GM18517 (cell line): ENCODE measurements around the gene TIE1.

Experiments used
- ATAC-seq: cut with Tn5 transposase; IDR thresholded peaks from one replicate; pipeline ENCODE4 v1.9.1; 2021; ENCODE audit warnings: mild to moderate bottlenecking, moderate library complexity; ENCODE audit not compliant: unreplicated experiment

Gene TIE1

GRCh38 chr1:43300378-43301094 is at the start of gene TIE1:
TSS of gene TIE1 (plus strand) at chr1:43300982. CDS start at chr1:43301072, 90 bp downstream.
- no peak for ATAC-seq

GRCh38 chr1:43251024-43251423 is 49.8 kb upstream of the TIE1 start:
- no peak for ATAC-seq

- ATAC-seq = no peak
These were observed 48.6 kb upstream of the TIE1 start for GRCh38 chr1:43252225-43252624.

- ATAC-seq = no peak
These were observed 47.6 kb upstream of the TIE1 start for GRCh38 chr1:43253173-43253572.

GRCh38 chr1:43253876-43254275 is 46.9 kb upstream of the TIE1 start:
- no peak for ATAC-seq

GRCh38 chr1:43255438-43256210 is 45.2 kb upstream of the TIE1 start:
- no peak for ATAC-seq

- no peak for ATAC-seq
These were observed 43.9 kb upstream of the TIE1 start for GRCh38 chr1:43256675-43257570.

- ATAC-seq = no peak
These were observed 42.4 kb upstream of the TIE1 start for GRCh38 chr1:43258370-43258769.

GRCh38 chr1:43265431-43265830 is 35.4 kb upstream of the TIE1 start:
- no peak for ATAC-seq

- no peak for ATAC-seq
These were observed 33.9 kb upstream of the TIE1 start for GRCh38 chr1:43266881-43267280.

- no peak for ATAC-seq
These were observed 33.4 kb upstream of the TIE1 start for GRCh38 chr1:43267291-43267805.

- ATAC-seq = no peak
These were observed 32.9 kb upstream of the TIE1 start for GRCh38 chr1:43267818-43268425.

- ATAC-seq = no peak
These were observed 31.0 kb upstream of the TIE1 start, which contains the start of gene TMEM125 for GRCh38 chr1:43269627-43270375. TSS of gene TMEM125 (plus strand) at chr1:43269983. CDS start at chr1:43272723, 2,740 bp downstream.

GRCh38 chr1:43270421-43271095 is 30.2 kb upstream of the TIE1 start:
- ATAC-seq = no peak

GRCh38 chr1:43271186-43272118 is 29.3 kb upstream of the TIE1 start:
- ATAC-seq = no peak

- ATAC-seq = no peak
These were observed 28.6 kb upstream of the TIE1 start for GRCh38 chr1:43272161-43272560.

GRCh38 chr1:43272576-43273571 is 27.9 kb upstream of the TIE1 start:
- ATAC-seq = no peak
